ENCODE data around the gene KMT2E.

The KMT2E gene

DNA sequence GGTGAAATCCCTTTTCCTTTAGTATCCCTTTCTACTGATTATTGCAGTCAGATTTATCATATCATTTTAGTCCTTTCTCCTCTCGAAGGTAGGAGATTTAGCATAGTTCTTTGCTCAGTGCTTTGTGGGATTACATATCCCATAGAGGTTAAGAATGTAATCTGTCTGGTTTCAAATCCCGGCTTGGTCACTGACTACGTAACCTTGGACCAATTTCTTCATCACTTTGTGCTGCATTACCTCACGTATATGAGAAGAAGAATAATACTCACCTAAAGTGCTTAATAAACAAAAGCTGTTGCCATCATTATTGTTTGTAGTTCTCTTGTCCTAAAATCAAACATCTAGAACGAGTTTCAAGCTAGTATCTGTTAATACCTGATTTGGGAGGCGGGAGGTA, 74.0 kb downstream of the KMT2E start:
- DNase-seq (ENCODE audit: low read depth) = no peak

DNA sequence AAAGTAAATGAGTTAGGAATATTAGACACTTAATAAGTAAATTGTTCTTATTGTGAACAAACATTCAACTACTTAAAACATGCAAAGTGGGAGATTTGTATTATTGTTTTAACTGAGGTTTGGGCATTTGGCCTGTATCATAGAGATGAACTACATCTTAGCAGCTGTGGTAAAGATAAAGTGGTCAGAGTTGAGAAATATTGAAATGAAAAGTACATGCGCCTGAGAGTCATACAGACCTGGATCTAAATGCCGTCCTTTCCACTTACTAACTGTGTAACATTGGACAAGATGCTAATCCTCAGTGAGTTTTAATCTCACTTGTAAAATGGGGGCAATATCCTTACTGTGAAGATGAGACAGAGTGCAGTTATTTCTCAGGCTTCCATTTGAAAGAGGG, 74.5 kb downstream of the KMT2E start:
- no peak for DNase-seq (ENCODE audit: low read depth)

DNA sequence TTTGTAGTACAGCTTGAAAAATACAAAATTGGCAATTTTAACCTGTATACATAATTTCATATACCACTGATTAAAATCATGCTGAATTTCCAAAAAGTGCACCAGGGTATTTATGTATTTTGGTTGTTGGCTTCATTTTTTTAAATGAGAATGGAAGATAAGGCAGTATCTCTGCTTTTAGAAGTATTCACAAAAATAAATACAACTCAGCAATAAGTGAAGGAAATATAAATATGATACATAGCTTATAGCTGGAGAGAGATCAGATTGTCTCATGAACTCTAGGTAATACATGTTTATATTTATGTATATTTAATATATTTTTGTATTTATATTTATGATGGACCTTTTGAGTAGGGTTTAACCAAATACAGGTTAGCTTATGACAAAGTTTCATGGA, 81.0 kb downstream of the KMT2E start:
- no peak for DNase-seq (ENCODE audit: low read depth)

DNA sequence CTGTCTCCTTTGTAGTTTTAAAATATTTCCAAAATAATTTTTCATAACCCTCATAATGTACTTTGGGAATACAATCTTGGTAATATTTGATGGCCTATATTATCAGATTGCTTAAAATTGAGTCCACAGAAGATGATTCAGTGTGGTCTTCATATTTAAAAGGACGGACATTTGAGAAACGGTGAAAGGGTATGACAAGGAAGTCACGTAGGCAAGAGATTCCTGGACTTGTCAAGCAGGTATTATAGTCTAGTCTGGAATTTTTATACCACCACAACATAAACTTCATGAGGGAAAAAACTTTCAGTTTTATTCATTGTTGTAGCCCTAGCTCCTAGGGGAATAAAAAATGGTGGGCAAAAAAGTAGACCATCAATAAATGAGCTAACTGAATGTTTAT, 82.3 kb downstream of the KMT2E start:
- DNase-seq (ENCODE audit: low read depth) = no peak

DNA sequence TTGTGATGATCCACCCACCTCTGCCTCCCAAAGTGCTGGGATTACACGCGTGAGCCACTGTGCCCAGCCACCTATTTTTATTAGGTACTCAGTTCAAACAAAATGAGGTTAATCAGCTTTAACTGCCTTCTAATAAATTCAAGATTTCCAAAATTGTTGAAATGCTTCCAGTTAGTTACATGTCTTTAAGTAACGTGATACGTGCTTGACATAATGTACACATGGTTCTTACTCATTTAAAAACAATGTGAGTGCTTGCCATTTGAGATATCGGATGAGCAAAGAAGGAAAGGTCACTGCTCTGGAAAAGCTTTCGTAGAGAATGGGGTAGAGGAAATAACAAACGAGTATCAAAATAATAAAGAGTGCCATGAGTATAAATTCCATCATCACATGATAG, 83.6 kb downstream of the KMT2E start:
- DNase-seq (ENCODE audit: low read depth) = no peak

DNA sequence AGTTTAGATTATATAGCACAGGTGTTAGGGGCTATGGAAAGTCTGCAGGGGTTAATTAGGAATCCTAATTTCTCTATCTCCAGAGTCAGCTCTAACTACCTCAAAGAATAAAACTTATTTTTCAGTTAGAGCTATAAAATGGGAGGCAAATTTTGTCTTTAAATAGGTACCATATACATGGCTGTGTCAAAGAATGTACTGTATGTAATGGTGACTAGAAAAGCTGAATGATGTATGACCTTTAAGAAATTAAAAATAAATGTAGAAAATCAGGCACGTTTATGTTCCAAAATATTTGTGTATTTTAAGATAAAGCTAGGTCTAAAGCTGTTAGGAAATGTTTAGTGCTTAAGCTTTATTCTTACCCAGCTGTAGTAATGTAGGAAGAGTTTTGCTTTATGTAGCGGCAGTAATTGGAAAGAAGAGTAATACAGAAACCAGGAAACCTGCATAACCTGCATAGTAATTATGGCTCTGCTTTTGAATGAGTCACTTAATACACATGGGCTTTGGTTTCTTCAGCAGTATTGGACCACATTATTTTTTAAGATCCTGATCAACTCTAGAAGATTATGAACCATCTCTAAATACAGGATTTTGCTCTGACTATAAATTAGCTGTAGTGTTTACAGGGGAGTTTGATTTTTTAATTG, 85.0 kb downstream of the KMT2E start:
- no peak for DNase-seq (ENCODE audit: low read depth)

DNA sequence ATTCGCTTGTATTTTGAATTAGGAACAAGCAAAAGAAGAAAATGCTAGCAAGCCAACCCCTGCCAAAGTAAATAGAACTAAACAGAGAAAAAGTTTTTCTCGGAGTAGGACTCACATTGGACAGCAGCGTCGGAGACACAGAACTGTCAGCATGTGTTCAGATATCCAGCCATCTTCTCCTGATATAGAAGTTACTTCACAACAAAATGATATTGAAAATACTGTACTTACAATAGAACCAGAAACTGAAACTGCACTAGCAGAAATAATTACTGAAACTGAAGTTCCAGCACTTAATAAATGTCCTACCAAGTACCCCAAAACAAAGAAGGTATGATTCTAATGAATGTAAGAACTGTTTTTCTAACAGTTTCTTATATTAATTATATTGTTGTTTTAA, 87.9 kb downstream of the KMT2E start:
- DNase-seq (ENCODE audit: low read depth) = no peak

DNA sequence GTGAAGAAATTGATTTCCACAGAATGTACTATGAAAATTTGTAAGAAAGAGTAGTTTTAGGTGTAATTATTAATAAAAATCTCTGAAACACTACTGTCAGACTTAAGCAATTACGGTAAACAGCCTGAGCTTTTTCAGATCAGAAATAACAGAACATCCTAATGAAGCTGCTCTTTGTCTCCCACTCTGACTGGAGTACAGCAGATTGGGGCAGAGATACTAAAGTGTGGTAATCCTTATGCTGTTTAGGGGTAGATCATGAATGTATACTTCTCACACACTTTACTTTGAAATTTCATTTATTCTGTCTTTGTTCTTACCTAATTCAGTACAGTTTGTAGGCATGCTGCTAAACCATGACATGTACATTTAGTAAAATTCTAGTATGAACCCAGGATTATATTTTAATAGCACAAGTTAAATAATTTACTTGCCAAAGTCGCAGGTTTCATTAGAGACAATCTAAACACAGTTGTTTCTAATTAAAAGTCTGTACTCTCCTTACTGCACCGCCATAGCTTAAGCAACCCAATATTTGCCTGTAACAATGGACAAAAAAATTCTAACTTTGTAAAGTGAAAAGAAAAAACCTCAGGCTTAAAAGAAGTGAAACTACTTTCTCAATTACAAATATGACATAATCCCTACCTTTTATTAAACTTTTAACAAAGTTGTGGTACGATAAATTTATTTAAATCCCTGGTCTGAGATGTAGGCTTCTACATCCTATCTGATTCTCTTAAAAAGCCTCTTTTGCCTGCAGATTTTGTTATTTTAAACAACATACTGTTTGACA, 88.8 kb downstream of the KMT2E start:
- DNase-seq (ENCODE audit: low read depth) = no peak

DNA sequence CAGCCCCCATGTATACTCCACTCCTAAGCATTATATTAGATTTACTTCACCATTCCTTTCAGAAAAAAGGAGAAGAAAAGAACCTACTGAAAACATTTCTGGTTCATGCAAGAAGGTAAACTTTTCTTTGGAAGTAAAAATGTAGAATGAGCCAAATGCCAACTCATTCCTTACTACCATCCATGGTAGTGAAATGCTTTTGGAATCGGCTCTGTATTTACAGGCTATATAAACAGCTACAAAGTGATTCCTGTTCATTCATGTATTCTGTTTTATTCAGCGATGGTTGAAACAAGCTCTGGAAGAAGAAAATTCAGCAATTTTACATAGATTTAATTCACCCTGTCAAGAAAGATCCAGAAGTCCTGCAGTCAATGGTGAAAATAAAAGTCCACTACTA, 91.6 kb downstream of the KMT2E start:
- no peak for DNase-seq (ENCODE audit: low read depth)

DNA sequence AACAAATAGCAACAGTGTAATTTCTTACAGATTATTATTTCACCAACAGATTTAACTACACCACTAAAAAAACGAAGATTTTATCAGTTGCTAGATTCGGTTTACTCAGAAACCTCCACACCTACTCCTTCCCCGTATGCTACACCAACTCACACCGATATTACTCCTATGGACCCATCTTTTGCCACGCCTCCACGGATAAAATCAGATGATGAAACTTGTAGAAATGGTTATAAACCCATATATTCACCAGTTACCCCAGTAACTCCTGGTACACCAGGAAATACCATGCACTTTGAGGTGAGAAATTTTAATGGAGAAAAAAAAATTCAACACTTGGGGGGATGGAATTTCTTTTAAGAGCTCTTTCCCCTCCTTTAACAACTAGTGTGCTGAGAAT, 92.5 kb downstream of the KMT2E start:
- DNase-seq (ENCODE audit: low read depth) = no peak

DNA sequence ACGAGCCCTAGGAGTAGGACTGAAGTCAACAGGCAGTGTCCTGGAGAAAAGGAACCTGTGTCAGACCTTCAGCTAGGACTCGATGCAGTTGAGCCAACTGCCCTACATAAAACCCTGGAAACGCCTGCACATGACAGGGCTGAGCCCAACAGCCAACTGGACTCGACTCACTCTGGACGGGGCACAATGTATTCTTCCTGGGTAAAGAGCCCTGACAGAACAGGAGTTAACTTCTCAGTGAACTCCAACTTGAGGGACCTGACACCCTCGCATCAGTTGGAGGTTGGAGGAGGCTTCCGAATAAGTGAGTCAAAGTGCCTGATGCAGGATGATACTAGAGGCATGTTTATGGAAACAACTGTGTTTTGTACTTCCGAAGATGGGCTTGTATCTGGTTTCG, 93.5 kb downstream of the KMT2E start:
- DNase-seq (ENCODE audit: low read depth) = no peak

DNA sequence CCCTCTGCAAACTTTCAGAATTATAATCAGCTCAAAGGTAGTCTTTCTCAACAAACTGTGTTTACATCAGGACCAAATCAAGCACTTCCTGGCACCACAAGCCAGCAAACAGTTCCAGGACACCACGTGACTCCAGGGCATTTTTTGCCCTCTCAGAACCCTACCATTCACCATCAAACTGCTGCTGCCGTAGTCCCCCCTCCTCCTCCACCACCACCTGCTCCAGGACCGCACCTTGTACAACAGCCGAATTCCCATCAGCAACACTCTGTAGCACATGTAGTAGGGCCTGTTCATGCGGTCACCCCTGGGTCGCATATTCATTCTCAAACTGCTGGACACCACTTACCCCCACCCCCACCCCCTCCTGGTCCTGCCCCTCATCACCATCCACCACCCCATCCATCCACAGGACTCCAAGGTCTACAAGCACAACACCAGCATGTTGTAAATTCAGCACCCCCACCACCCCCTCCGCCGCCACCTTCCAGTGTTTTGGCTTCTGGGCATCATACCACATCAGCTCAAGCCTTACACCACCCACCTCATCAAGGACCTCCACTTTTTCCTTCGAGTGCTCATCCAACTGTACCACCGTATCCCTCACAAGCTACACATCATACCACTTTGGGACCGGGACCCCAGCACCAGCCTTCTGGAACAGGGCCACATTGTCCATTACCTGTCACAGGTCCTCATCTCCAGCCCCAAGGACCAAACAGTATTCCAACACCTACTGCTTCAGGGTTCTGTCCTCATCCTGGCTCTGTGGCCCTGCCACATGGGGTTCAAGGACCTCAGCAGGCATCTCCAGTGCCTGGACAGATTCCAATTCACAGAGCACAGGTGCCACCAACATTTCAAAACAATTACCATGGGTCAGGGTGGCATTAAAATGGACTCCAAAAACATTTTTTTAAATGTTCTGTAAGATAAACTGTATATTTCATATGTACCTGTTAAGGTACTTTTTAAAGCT, 98.7 kb downstream of the KMT2E start:
- no peak for DNase-seq (ENCODE audit: low read depth)

DNA sequence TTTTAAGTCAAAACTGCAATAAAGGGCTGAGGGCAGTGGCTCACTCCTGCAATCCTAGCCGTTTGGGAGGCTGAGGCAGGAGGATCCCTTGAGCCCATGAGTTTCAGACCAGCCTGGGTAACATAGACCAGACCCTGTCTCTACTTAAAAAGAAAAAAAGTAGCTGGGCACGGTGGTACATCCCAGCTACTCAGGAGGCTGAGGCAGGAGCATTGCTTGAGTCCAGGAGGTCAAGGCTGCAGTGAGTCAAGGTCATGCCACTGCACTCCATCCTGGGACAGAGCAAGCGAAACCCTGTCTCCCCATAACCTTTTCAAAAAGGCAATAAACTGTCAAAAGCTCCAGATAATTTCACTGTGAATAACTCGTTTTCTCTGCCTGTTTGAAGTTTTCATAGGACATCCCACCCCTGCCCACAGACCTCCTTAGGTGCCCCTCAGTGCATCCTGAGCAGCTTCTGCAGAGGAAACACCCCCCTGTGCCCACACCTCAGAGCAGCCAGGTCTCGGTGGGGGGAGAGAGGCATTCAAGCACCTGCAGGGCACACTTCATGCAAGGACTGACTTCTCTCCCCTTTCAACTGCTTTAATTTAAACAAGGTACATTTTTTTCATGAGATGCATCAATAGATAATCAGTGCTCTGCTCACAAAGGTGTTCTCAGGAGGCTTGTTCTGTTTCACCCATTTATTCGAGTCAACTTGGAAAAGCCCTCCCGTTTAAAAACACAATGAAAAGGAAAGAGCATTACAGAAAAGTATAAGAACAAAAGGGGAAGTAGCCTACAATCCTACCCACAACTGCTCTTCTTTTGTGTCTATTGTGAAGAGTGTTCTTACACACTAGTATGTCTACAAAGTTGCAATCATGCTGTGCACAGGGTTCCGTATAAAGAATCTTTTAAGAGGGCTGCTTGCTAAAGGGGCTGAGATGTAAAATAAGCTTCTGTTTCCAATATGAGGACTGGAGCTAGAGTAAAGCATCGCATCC, 104.9 kb downstream of the KMT2E start:
- no peak for DNase-seq (ENCODE audit: low read depth)

DNA sequence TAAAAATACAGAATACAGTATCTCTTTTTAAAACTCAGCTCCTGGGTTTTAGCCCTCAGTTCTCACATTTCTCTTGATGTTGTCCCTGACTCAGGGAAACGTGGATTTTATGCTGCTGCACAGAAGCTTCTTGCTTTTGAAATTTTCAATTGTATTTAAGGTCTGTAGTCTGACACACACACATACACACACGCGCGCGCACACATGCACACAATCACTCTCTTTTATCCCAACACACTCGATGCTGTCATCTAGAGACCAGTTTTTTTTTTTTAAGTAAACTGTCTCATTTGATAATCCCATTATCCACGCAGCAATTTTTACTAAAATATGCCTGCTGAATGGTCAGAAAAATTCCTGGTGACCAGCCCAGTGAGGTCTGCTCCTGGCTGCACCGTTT, 108.6 kb downstream of the KMT2E start:
- no peak for DNase-seq (ENCODE audit: low read depth)

DNA sequence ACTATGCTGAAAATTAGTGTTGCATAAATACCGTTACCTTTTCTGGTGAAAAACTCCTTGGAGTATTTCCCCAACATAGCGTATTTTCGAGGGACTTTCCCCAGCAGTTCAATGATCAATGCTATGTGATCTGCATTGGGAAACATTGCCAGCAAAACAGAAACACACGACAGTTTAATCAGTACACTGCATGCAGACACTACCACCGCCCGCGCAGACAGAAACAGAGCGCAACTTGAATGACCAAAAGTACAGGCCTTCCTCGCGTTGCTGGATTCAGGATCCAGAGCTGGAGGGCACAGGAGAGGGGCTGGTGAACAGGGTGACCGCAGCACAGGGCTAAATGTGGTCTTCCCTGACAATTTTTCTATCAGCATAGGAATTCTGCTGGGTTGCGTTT, 111.7 kb downstream of the KMT2E start:
- no peak for DNase-seq (ENCODE audit: low read depth)

DNA sequence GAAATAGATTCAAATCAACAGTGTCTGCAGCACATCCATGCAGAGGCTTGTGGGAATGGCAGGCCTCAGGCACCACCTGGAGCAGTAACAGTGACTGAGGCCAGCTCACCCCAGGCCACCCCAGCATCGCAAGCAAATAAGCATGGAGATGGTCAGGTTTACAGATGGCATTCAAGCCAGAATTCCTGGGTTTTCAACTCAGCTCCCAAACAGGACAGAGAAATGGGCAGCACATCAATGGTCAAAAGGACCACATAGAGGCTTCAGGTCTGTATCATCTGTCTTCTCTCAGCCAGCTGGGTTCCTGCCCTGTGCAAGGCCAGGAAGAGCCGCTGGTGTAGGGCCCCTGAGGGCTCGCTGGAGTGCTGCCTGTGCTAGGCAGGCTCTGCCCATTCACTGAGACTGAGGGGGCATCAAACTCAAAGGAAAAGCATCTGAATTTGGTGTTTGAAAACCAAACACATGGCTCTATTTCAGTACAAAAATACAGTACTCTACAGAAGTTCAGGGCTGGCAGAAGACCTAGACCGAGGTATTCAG, 112.5 kb downstream of the KMT2E start:
- DNase-seq (ENCODE audit: low read depth) = no peak

DNA sequence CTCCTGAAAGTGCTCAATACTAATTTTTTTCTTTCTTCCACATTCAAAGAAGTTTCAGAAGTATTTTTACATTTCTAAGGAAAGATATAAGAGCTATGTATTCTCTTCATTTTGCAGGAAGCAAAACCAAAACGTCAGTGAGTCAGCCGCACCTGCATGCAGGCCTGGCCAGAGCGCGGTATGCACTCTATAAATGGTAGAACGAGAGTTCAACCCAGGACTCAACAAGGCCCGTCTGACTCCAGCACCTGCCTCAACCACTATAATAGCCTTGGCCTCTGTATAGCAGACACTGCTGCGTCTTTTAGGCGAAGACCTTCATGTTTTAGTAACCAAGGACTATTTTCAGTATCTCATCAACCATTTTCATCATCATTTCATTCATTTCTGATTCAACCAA, 113.2 kb downstream of the KMT2E start:
- DNase-seq (ENCODE audit: low read depth) = no peak

DNA sequence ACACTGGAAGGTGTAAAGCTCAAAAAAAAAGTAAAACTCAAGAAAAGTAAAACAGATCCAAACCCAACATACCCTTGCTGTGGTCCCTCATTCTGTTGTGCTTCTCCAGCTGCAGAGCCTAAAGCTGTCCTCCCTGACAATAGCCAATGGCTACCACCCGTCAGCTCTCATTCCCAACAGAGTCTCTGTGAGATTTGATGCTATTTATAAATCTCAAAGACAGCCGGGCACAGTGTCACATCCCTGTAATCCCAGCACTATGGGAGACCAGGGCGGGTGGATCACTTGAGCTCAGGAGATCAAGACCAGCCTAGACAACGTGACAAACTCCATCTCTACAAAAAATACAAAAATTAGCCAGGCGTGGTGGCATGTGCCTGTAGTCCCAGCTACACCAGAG, 116.0 kb downstream of the KMT2E start:
- no peak for DNase-seq (ENCODE audit: low read depth)

DNA sequence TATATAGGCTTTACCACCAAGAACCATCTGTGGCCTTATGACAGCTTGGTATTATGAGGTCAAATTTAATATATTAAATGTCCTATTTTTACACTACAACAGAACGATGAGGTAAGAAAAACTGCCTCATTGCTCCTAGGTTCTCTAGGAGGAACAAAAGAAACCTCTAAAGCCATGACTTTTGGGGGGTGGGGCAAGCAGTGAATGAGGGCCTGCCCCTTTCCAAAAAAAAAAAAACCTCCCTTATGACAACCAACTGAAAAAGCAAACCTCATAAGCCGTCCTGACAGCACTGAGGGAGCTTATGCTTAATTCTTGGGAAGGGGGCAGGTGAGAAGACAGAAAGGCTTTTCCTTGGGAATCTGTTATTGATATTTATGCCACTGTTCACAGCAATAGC, 116.6 kb downstream of the KMT2E start:
- DNase-seq (ENCODE audit: low read depth) = no peak

DNA sequence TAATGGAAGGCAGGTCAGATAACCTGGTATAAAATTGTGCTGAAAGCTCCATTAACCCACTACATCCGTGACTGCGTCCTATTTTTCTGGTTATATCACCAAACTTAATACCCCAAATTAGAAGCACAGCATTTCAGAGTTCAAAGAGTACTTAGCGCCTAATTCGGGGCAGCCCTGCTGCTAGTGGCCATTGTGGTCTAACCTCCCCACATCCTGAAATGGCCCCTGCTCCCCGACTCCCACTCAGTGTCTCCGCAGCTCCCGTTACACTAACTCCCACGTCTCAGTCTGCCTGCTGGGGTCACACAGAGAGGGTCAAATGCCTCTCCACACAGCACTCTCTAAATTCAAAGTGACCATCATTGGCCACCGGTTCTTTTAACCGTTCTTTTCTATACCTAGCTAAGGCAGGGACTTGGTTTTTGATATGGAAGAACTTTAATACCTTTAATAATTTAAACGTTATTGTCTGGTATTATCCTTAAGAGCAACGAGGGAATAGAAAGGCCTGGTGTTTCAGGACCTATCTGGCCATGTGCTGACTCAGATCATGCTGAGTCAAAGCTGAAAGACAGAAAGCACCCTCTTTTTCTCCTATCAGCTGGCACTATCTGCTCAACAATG, 117.1 kb downstream of the KMT2E start:
- DNase-seq (ENCODE audit: low read depth) = no peak

DNA sequence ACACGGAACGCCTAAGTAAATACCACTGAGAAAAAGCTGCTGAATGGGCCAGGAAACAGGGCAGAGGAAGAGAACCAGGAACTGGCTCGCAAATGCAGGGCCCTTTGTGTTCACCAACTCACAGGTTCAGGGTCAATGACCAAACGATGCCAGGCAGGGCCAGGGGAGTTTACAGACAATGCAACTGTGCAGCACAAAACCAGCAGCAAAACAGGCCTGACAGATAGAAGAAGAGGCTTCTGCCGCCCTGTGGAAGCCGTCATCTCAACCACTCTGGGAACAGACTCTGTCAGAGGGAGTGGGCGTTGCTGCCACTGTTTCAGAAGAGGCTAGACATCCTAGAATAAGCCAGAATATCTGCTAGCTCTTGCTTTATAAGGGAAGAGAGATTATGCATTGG, 117.9 kb downstream of the KMT2E start:
- no peak for DNase-seq (ENCODE audit: low read depth)
